Inflammatory macrophage treated with lipopolysaccharide for 4 hours (primary cell): ENCODE data around the gene HFM1.
"Not testable (repeated sequence)": the region's sequence is repeated elsewhere in the genome, so short reads cannot be mapped to it uniquely, and the experiment has no call there.

Experiments used
- DNase-seq: peaks from one replicate; pipeline ENCODE4 v3.0.0-alpha.2; 2020

Gene HFM1

GRCh38 chr1:91404151-91405012, at the start of gene HFM1:
HFM1 (minus strand) TSS chr1:91404837; CDS start chr1:91401082, 3,755 bp downstream.
- DNase-seq, result peak; percentile 25

- no peak for DNase-seq
Measured at GRCh38 chr1:91454136-91454535, 49.5 kb upstream of the HFM1 start.

- DNase-seq, result no peak
Measured at GRCh38 chr1:91450260-91450659, 45.6 kb upstream of the HFM1 start.

GRCh38 chr1:91447782-91448181, 43.1 kb upstream of the HFM1 start:
- DNase-seq, result not testable (repeated sequence)

GRCh38 chr1:91441980-91442379, 37.3 kb upstream of the HFM1 start:
- not testable (repeated sequence) for DNase-seq

GRCh38 chr1:91440847-91441246, 36.2 kb upstream of the HFM1 start:
- DNase-seq, result no peak

- no peak for DNase-seq
Measured at GRCh38 chr1:91439016-91439415, 34.4 kb upstream of the HFM1 start.

- no peak for DNase-seq
Measured at GRCh38 chr1:91428182-91428798, 23.7 kb upstream of the HFM1 start.

- DNase-seq, result no peak
Measured at GRCh38 chr1:91427741-91428140, 23.1 kb upstream of the HFM1 start.

GRCh38 chr1:91422523-91422922, 17.9 kb upstream of the HFM1 start:
- DNase-seq, result not testable (repeated sequence)

- no peak for DNase-seq
Measured at GRCh38 chr1:91412371-91412770, 7.7 kb upstream of the HFM1 start.

GRCh38 chr1:91406773-91407389, 2.2 kb upstream of the HFM1 start:
- no peak for DNase-seq

GRCh38 chr1:91402023-91402422, 2.6 kb downstream of the HFM1 start:
- peak; percentile 22 for DNase-seq

GRCh38 chr1:91400133-91400725, 4.4 kb downstream of the HFM1 start:
- DNase-seq, result no peak

GRCh38 chr1:91398291-91398690, 6.3 kb downstream of the HFM1 start:
- DNase-seq, result no peak

GRCh38 chr1:91397605-91398004, 7.0 kb downstream of the HFM1 start:
- no peak for DNase-seq

- no peak for DNase-seq
Measured at GRCh38 chr1:91393042-91393441, 11.6 kb downstream of the HFM1 start.

- DNase-seq, result no peak
Measured at GRCh38 chr1:91386109-91386508, 18.5 kb downstream of the HFM1 start.

GRCh38 chr1:91383456-91383855, 21.2 kb downstream of the HFM1 start:
- no peak for DNase-seq

- no peak for DNase-seq
Measured at GRCh38 chr1:91381844-91382243, 22.8 kb downstream of the HFM1 start.

GRCh38 chr1:91374086-91374485, 30.6 kb downstream of the HFM1 start:
- no peak for DNase-seq

- DNase-seq, result not testable (repeated sequence)
Measured at GRCh38 chr1:91372230-91372629, 32.4 kb downstream of the HFM1 start.

GRCh38 chr1:91349524-91349923, 55.1 kb downstream of the HFM1 start:
- DNase-seq, result no peak

GRCh38 chr1:91346824-91347223, 57.8 kb downstream of the HFM1 start:
- DNase-seq, result no peak
